ENCODE results near the gene DIP2A. TPM values are rescaled to one million over a fixed set of nuclear protein-coding genes. Genes with fewer than 3 reads are reported as not detected.

Gene DIP2A
- total RNA-seq, 6 experiments from 2014 or later = 20.0 to 24.1 (median 21.7) TPM

DNA sequence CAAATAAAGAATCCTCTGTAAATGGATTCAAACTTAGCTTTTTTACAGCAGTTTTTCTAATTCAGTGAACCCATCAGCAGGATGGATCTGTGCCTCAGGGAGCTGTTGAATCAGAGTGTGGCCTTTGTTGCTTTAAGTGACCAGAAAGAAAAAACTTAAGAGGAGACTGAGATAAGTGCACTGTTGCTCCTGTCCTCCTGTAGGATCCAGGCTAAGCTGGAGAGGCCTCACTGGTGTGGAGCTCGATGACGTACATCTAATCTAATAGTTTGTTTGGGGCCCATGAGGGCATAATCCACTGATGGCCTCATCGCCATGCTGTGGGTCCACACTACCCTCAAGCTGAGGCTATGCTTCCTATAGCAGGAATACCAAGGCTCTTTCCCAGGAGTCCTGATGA, 10.6 kb downstream of the DIP2A start:
- Mint-ChIP-seq H3K4me1 (ENCODE audit: low read depth) (peaks cover 13% of the 10 kb centered on the region), H3K36me3 (ENCODE audit: low read depth) (peaks cover 13% of the 10 kb centered on the region; the same call in 1 of the 2 replicates), H3K27ac (no peak overlapping the region), H3K4me3 (no peak overlapping the region), H3K9me3 (no peaks in the 10 kb centered on the region), H3K27me3 (ENCODE audit: insufficient read depth) (no peaks in the 10 kb centered on the region)
- DNase-seq = no peak
- TF ChIP-seq CTCF (IDR thresholded peaks at IDR 0.05) = no peak

GRCh38 chr21:46471514-46471913, 12.8 kb downstream of the DIP2A start:
- Mint-ChIP-seq H3K4me3 (no peak overlapping the region), H3K27ac (no peak overlapping the region), H3K4me1 (ENCODE audit: low read depth) (peaks cover 24% of the 10 kb centered on the region), H3K9me3 (no peaks in the 10 kb centered on the region), H3K27me3 (ENCODE audit: insufficient read depth) (no peaks in the 10 kb centered on the region), H3K36me3 (ENCODE audit: low read depth) (peaks cover 10% of the 10 kb centered on the region)
- no peak for DNase-seq
- no peak for TF ChIP-seq CTCF (IDR thresholded peaks at IDR 0.05)

GRCh38 chr21:46472246-46472645, 13.6 kb downstream of the DIP2A start:
- peaks cover 24% of the 10 kb centered on the region for H3K4me1 Mint-ChIP-seq (ENCODE audit: low read depth)
- no peak overlapping the region for H3K4me3 Mint-ChIP-seq
- H3K36me3 Mint-ChIP-seq (ENCODE audit: low read depth) = peaks cover 14% of the 10 kb centered on the region
- no peak for TF ChIP-seq CTCF (IDR thresholded peaks at IDR 0.05)
- DNase-seq = no peak
- no peaks in the 10 kb centered on the region for H3K27me3 Mint-ChIP-seq (ENCODE audit: insufficient read depth)
- no peak overlapping the region for H3K27ac Mint-ChIP-seq
- H3K9me3 Mint-ChIP-seq = no peaks in the 10 kb centered on the region

DNA sequence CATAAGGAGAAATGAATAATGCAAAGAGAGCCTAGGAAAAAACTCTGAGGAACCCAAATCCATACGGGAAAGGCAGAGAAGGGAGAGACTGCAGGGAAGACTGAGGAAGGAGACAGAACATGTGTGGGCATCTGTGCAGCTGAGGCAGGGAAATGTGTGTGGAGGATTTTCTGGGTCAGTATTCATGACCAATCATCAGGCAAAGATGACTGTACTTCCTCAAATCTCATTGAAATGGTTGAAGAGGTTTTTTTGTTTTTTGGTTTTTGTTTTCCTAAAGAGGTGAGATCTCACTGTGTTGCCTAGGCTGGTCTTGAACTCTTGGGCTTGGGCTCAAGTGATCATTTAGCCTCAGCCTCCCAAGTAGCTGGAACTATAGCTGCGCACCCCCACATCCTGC, 15.7 kb downstream of the DIP2A start:
- Mint-ChIP-seq H3K9me3 (no peaks in the 10 kb centered on the region), H3K27me3 (ENCODE audit: insufficient read depth) (no peaks in the 10 kb centered on the region), H3K27ac (no peak overlapping the region; the same call in 1 of the 2 replicates), H3K4me1 (ENCODE audit: low read depth) (peaks cover 31% of the 10 kb centered on the region), H3K4me3 (no peak overlapping the region), H3K36me3 (ENCODE audit: low read depth) (peaks cover 18% of the 10 kb centered on the region)
- DNase-seq = no peak
- TF ChIP-seq CTCF (IDR thresholded peaks at IDR 0.05) = no peak

DNA sequence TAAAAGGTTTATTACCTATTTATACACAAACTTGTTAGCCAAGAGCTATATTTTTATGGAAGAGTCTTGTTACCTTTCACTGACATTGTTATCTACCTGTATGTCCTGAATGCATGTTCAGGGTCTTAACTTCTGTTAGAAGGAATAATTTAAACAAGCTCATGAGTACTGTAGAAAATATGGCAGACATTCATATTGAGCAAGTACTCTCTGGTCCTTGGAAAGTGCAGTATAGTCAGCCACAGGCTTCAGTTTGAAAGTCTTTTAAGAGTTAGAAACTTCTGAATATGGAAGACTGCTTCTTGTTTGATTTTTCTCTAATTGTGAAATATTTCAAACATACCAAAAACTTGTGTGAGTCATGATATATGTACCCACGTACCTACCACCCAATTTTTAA, 16.6 kb downstream of the DIP2A start:
- Mint-ChIP-seq H3K27ac (no peak overlapping the region), H3K27me3 (ENCODE audit: insufficient read depth) (no peaks in the 10 kb centered on the region), H3K36me3 (ENCODE audit: low read depth) (peaks cover 18% of the 10 kb centered on the region), H3K9me3 (no peaks in the 10 kb centered on the region), H3K4me1 (ENCODE audit: low read depth) (peaks cover 31% of the 10 kb centered on the region), H3K4me3 (no peak overlapping the region)
- DNase-seq = no peak
- no peak for TF ChIP-seq CTCF (IDR thresholded peaks at IDR 0.05)

DNA sequence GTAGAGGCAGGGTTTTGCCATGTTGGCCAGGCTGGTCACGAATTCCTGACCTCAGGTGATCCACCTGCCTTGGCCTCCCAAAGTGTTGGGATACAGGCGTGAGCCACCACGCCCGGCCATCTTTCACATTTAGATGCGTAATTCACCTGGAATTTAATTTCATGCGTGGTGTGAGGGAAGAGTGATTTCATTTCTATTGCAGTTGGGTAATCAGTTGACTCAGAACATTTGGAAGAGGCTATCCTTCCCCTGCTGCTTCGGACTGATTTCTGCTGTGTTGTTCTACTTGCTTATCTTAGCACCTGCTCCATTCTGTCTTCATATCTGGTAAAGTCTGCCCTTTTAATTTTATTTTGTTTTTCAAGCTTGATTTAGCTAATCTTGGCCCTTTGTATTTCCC, 19.1 kb downstream of the DIP2A start:
- peak overlapping the region; percentile 22; the same call in 1 of the 2 replicates for H3K27ac Mint-ChIP-seq
- no peak for TF ChIP-seq CTCF (IDR thresholded peaks at IDR 0.05)
- H3K27me3 Mint-ChIP-seq (ENCODE audit: insufficient read depth) = no peaks in the 10 kb centered on the region
- H3K9me3 Mint-ChIP-seq = no peaks in the 10 kb centered on the region
- DNase-seq = no peak
- H3K36me3 Mint-ChIP-seq (ENCODE audit: low read depth) = peaks cover 18% of the 10 kb centered on the region
- H3K4me3 Mint-ChIP-seq = no peak overlapping the region
- H3K4me1 Mint-ChIP-seq (ENCODE audit: low read depth) = peaks cover 28% of the 10 kb centered on the region

Data from HFFc6 (cell line).